Mammary epithelial cell (primary cell): Measurements from ENCODE around the gene UNC93A.

Source experiments
- CTCF ChIP-seq, 2 donors: IDR thresholded peaks in 1 of 2; conservative IDR thresholded peaks in 1 of 2; 2 replicates each; pipeline ENCODE4 v1.5.1; 2011 to 2012; ENCODE audit warnings: inconsistent platforms in 2 of 2, low read length in 2 of 2, mild to moderate bottlenecking in 2 of 2, control low read depth in 1 of 2, low read depth in 1 of 2; ENCODE audit not compliant: insufficient read depth in 1 of 2; ENCODE audit errors: extremely low read depth in 1 of 2
- EZH2 ChIP-seq: IDR thresholded peaks from 2 replicates; pipeline ENCODE4 v1.6.1; 2012; ENCODE audit warnings: low read length, inconsistent platforms, borderline replicate concordance

- TF ChIP-seq CTCF (conservative IDR thresholded peaks at IDR 0.05 in 1 of 2, IDR thresholded peaks at IDR 0.05 in 1 of 2; ENCODE audit: extremely low read depth in 1 of 2, insufficient read depth in 1 of 2, low read depth in 1 of 2, low read length in 2 of 2) = no peak
- no peak for TF ChIP-seq EZH2
Measured at GRCh38 chr6:167325766-167326165, 34.7 kb downstream of the UNC93A start.
